HG02798 (cell line): ENCODE results near the gene MTMR6.
A peak's percentile ranks its signal among the peaks of the same experiment; 100 is the strongest.
"Not testable (repeated sequence)": the region's sequence is repeated elsewhere in the genome, so short reads cannot be mapped to it uniquely, and the experiment has no call there.

ENCODE experiments used
- ATAC-seq: cut with Tn5 transposase; IDR thresholded peaks from one replicate; pipeline ENCODE4 v1.9.1; 2021; ENCODE audit warnings: mild to moderate bottlenecking; ENCODE audit not compliant: unreplicated experiment, poor library complexity

MTMR6 gene

DNA sequence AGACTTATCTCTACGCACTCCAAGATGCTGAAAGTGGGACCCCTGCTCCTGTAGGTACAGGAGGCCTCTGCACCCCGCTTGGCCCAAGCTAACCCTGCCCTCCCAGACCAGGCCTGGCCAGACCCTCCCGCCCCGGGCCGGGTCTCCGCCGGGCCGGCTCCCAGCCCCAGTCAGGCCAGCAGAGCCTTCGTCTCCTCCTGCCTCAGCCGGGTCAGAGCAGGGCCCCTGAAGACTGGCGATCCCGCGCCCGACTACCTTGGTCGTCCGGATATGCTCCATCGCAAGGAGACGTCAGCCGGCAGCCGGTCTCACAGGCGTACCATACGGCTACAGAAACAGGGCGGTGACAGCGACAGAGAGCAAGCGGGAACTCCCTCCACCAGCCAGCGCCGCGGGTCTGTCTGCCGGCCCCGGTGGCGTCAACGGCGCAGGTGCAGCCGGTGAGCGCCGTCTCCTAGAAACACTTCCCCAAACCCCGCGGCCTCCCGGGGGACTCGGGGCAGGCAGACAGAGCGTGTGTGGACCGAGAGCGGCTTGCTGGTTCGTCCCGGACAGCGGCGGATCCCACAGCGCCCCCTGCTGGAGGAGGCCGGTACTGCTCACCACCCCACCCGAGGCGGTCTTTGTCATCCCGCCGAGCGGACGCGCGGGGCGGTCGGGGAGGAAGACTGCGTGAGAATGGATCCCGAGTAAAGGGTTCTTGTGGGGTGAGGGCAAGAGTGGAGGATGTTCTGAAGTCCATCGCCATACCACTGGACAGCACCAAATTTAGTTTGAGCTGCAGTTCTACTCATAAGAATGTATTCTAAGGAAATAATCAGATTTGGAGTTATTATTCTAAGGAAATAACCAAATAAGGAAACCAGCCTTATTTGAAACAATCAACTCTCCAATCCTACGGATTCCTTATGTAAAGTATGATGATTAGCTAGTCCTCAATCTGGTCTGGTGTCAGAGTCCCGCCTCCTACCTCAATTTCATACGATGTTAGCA is at the start of gene MTMR6:
TSS of gene MTMR6 (minus strand) at position 520 of the 993 bp plus-strand sequence. CDS start at position 279, 241 bp downstream.
- ATAC-seq, result peak; percentile 99

DNA sequence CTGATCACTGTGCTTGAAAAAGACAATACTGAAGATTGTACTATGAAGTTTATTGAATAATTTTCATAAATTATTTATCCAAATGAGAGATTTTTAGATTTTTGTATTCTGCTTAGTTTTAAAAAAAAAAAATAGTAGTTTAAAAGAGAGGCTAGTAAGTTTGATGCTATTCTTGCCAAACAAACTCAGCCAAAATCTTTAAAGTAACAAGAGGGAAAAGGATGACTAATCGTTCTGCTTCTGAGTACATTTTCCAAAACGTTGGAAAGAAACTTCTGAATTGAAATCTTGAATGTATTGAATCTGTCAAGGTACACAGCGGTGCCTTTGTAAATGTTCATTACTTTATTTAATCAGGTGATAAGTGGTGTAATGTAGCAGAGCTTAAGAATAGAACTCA is 48.6 kb upstream of the MTMR6 start:
- no peak for ATAC-seq

GRCh38 chr13:25330541-25330940 is 43.3 kb upstream of the MTMR6 start:
- no peak for ATAC-seq

DNA sequence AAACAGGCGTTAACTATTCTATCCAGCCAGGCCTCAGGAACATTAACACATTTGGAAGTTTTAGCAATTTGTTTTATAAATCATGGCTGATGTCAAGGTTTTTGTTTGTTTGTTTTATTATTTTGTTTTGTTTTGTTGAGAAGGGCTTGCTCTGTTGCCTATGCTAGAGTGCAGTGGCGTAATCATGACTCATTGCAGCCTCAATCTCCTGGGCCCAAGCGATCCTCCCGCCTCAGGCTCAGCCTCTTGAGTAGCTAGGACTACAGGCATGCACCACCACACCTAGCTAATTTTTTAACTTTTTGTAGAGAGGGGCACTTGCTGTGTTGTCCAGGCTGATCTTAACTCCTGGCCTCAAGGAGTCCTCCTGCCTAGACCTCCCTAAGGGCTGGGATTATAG is 42.4 kb upstream of the MTMR6 start:
- no peak for ATAC-seq

GRCh38 chr13:25324100-25324499 is 36.8 kb upstream of the MTMR6 start:
- ATAC-seq, result no peak

DNA sequence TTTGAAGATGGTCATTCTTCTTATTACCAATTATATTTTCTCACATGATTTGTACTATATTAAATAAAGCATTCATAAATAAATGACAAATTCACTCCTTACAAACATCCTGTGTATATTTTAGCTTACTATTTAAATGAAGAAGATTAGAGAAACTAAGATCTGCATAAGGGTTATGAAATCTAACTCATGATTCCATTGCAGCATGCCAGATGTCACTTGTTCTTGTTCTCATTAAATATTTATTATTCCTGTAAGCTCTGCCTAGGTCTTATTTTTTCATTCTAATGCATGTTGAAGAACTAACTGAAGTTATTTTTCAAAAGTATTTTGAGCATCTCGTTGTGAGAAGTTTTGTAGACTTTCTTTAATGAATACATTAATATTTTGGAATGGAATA is 32.5 kb upstream of the MTMR6 start:
- ATAC-seq, result no peak

GRCh38 chr13:25318946-25319345 is 31.7 kb upstream of the MTMR6 start:
- not testable (repeated sequence) for ATAC-seq

DNA sequence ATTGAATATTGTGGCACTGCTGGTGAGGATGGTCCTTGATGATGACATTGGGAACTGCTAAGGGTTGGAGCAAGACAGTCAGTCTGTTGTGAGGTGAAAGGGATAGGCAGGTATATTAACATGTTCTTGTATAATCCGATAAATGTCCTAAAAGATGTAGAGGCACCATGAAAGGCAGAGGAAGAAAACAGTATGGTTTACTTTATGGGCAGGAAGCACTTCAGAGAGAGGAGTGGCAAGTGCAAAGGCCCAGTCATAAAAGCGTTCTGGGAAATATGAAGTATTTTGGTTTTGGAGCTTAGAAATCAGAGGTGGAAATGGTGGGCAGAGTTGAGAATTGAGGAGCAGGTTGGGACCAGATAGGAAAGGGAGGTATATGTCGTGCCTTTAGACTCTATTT is 23.6 kb upstream of the MTMR6 start:
- no peak for ATAC-seq

DNA sequence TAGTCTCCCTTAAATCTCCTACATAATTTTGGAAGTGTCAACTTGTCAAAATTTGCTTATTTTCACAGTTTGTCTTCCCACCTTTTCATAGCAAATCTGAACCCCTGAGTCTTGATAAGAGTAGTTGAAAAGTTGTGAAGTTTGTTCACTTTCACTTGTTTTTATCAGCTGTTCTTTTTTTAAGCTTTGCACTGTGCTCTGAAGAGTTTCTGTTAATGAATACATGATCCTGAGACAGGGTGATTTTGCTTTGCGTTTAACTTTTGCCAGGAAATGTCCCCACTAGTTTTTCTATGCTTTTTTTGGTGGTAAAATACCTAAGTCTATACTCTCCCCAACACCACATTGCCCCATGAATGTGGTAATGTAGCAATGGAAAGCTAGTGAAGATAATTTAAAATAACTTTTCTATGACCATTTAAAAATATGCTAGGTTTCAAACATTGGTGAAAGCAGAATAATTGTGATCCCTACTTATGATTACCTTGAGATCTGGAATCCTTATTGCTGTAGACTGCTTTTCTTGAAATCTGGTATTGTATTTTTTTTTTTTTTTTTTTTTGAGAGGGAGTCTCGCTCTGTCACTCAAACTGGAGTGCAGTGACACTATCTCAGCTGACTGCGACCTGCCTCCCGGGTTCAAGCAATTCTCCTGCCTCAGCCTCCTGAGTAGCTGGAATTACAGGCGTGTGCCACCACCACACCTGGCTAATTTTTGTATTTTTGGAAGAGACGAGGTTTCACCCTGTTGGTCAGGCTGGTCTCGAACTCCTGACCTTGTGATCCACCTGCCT is 19.6 kb upstream of the MTMR6 start:
- ATAC-seq, result no peak

DNA sequence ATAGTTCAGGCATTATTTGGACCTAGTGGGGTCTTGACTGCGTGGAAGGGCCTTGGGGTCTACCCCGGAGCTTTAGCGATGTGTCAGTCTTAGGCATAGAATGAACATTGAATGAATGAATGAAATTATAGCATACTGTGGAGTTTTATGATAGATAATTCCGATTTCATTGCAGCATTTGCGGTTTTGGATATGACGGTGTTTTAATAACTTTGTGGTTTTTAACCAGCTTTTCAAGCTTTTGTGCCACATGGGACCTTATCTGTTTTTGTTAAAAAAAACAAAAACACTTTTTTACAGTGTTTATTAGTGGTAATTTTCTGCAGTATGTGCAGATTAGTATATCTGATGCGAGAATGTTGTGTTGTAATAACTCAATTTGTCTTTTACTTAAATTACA is 14.8 kb upstream of the MTMR6 start:
- no peak for ATAC-seq

DNA sequence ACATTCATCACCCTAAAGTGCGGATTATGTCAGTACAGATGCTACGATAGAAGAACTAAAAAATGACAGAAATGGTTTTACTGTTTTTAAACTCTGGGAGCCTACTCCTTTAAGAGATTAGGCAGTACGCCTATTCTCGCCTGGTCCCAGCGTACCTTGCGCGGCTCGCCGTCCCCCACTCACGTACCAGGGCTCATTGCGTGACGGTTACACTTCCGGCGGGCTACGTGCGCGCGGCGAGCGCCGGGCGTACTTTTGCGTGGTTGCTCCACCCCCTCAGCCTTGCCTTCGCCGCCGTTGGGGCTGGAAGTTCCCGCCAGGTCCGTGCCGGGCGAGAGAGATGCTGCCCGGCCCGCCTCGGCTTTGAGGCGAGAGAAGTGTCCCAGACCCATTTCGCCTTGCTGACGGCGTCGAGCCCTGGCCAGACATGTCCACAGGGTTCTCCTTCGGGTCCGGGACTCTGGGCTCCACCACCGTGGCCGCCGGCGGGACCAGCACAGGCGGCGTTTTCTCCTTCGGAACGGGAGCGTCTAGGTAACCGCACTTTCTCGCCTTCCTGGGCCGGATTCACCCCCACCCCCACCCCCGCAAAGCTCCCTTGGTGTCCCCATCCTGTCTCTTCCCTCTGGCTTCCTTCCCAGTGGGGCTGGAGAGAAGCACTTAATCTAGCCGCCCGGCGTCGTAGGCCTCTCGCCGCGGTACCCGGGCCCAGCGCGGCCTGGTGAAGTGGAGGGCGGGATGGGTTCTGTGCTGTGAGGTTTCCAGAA is 14.2 kb upstream of the MTMR6 start, which contains the start of gene NUP58:
TSS of gene NUP58 (plus strand) at position 279 of the 767 bp plus-strand sequence. CDS start at position 428, 149 bp downstream.
- peak; percentile 100 for ATAC-seq

DNA sequence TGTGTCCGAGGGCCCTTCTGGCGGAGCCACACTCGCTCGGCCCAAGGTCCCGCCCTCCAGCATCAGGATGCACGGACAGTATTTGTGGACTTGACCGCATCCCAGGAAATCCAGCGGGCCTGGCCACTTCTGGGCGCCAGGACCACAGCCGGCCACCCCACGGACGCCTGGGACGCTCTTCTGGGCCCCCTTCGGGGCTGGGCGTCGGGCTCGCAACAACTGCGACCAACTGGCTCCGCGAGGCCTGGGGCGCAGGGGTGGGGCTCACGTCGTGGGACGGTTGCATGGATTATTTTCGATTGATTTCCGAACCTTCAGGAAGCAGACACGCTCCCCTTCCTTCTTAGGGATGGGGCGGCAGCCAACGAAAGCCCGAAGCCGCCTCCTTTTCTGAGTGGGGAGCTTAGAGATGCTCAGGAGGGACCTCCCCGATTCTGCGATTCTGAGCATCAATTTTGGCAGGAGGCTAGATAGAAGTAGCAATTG is 13.6 kb upstream of the MTMR6 start:
- peak; percentile 28 for ATAC-seq

DNA sequence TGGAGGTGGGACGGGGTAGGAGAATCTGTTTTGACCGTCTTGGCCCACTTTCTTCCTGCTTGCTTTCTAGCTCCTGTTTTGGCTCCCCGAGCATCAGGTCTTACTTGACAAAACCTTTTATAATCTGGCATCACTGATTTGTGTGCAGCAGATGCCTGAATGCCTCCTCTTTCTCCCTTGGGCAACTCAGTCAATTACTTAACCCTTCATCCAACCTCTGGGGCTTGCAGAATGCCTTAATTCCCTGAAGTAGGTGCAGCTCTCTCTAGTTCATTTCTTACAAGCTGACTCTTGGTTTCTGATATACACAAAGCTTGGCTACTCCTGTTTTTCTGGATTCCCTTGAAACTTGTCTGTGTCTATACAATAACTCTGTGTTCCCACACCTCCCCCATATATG is 8.4 kb upstream of the MTMR6 start:
- ATAC-seq, result no peak

- ATAC-seq, result no peak
These were observed 7.9 kb upstream of the MTMR6 start for GRCh38 chr13:25295228-25295627.

DNA sequence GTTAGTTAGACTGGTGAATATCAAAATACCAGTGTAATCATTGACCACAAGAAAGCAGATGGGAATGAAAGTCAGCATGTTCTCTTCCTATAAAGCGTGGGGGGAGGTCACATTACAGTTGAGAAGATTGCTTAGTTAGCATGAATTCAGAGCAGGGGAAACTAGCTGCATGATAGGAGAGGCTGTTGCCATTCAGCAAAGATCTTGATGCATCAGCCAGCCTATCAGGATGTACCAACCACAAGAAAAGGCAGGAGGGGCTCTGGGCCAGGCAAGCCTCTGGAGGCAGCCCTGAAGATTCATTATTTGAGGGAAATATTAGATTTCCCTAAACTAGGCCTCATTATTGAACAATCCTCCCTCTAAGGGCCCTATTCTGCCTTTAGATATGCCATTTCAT is 5.0 kb upstream of the MTMR6 start:
- no peak for ATAC-seq

- no peak for ATAC-seq
These were observed 4.4 kb upstream of the MTMR6 start for GRCh38 chr13:25291691-25292090.

DNA sequence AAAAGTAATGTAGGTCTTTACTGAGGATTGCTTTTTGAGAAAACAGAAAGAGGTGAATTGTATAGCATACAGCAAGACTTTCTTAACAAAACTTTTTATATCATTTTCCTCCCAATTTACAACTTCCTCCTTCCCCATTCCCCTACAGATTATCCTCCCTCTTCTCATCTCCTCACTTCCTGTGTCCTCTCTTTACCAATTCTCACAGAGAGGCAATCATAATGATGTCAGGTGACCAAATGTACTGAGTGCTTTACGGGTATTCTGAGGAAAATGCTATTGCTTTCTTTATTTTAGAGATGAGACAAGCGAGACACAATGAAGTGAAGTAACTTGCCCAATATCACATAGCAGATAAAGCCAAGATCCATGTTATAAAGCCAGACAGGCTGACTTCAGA is 1.7 kb upstream of the MTMR6 start:
- no peak for ATAC-seq

- no peak for ATAC-seq
These were observed 850 bp downstream of the MTMR6 start for GRCh38 chr13:25286308-25286968.

DNA sequence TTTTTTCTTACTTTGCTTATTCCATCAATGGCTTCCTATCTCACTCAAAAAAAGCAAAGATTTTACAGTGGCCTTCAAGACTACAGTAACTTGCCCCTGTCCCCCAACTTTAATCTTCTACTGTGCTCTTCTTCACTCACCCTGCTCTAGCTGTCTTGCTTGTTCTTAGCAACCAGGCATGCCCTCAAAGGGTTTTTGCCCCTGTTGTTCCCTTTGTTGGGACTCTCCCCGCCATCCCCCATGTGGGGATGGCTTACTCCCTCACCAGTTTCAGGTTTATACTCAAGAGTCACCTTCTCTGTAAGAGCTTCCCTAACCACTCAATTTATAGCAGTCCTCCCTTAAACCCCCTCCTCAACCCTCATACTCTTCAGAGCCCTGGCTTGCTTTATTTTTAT is 5.4 kb downstream of the MTMR6 start:
- peak; percentile 27 for ATAC-seq
